ENCODE data around the gene PSPH. TPM values are rescaled to one million over a fixed set of nuclear protein-coding genes. Genes with fewer than 3 reads are reported as not detected.
"Not testable (repeated sequence)": the region's sequence is repeated elsewhere in the genome, so short reads cannot be mapped to it uniquely, and the experiment has no call there.

The PSPH gene
- total RNA-seq, 1 donor from 2014 or later: 42.5 TPM

- no peak for DNase-seq (ENCODE audit: low read depth, low spot score)
- Mint-ChIP-seq H3K27ac (ENCODE audit: unreplicated experiment) (no peak overlapping the region), H3K4me3 (no peak overlapping the region), H3K27me3 (ENCODE audit: low read depth) (no peaks in the 10 kb centered on the region), H3K4me1 (no peaks in the 10 kb centered on the region), H3K9me3 (no peaks in the 10 kb centered on the region), H3K36me3 (ENCODE audit: low read depth) (peaks cover 2% of the 10 kb centered on the region)
- TF ChIP-seq CTCF (conservative IDR thresholded peaks at IDR 0.05): no peak
Measured at GRCh38 chr7:56091591-56091990, 40.3 kb upstream of the PSPH start.

- no peak overlapping the region for H3K27ac Mint-ChIP-seq (ENCODE audit: unreplicated experiment)
- H3K4me3 Mint-ChIP-seq: no peak overlapping the region
- no peak for TF ChIP-seq CTCF (conservative IDR thresholded peaks at IDR 0.05)
- no peaks in the 10 kb centered on the region for H3K36me3 Mint-ChIP-seq (ENCODE audit: low read depth)
- no peak for DNase-seq (ENCODE audit: low read depth, low spot score)
- H3K4me1 Mint-ChIP-seq: no peaks in the 10 kb centered on the region
- no peaks in the 10 kb centered on the region for H3K27me3 Mint-ChIP-seq (ENCODE audit: low read depth)
- no peaks in the 10 kb centered on the region for H3K9me3 Mint-ChIP-seq
Measured at GRCh38 chr7:56087445-56087844, 36.2 kb upstream of the PSPH start.

- no peaks in the 10 kb centered on the region for H3K9me3 Mint-ChIP-seq
- no peak for TF ChIP-seq CTCF (conservative IDR thresholded peaks at IDR 0.05)
- H3K36me3 Mint-ChIP-seq (ENCODE audit: low read depth): no peaks in the 10 kb centered on the region
- H3K4me1 Mint-ChIP-seq: no peaks in the 10 kb centered on the region
- peak overlapping the region; percentile 19 for H3K27ac Mint-ChIP-seq (ENCODE audit: unreplicated experiment)
- no peak overlapping the region for H3K4me3 Mint-ChIP-seq
- no peak for DNase-seq (ENCODE audit: low read depth, low spot score)
- no peaks in the 10 kb centered on the region for H3K27me3 Mint-ChIP-seq (ENCODE audit: low read depth)
Measured at GRCh38 chr7:56086761-56087160, 35.5 kb upstream of the PSPH start.

GRCh38 chr7:56083150-56083785, 32.0 kb upstream of the PSPH start:
- no peak for TF ChIP-seq CTCF (conservative IDR thresholded peaks at IDR 0.05)
- Mint-ChIP-seq H3K9me3 (no peaks in the 10 kb centered on the region), H3K27me3 (ENCODE audit: low read depth) (no peaks in the 10 kb centered on the region), H3K4me3 (no peak overlapping the region), H3K4me1 (no peaks in the 10 kb centered on the region), H3K27ac (ENCODE audit: unreplicated experiment) (no peak overlapping the region), H3K36me3 (ENCODE audit: low read depth) (peaks cover 5% of the 10 kb centered on the region)
- DNase-seq (ENCODE audit: low read depth, low spot score): no peak

GRCh38 chr7:56081626-56082340, 30.5 kb upstream of the PSPH start:
- peaks cover 5% of the 10 kb centered on the region for H3K36me3 Mint-ChIP-seq (ENCODE audit: low read depth)
- no peaks in the 10 kb centered on the region for H3K4me1 Mint-ChIP-seq
- no peak overlapping the region for H3K27ac Mint-ChIP-seq (ENCODE audit: unreplicated experiment)
- TF ChIP-seq CTCF (conservative IDR thresholded peaks at IDR 0.05): no peak
- H3K4me3 Mint-ChIP-seq: no peak overlapping the region
- DNase-seq (ENCODE audit: low read depth, low spot score): no peak
- H3K9me3 Mint-ChIP-seq: no peaks in the 10 kb centered on the region
- no peaks in the 10 kb centered on the region for H3K27me3 Mint-ChIP-seq (ENCODE audit: low read depth)

GRCh38 chr7:56080726-56081435, 29.6 kb upstream of the PSPH start:
- H3K27me3 Mint-ChIP-seq (ENCODE audit: low read depth); H3K9me3 Mint-ChIP-seq; H3K4me1 Mint-ChIP-seq; H3K36me3 Mint-ChIP-seq (ENCODE audit: low read depth); DNase-seq (ENCODE audit: low read depth, low spot score); H3K27ac Mint-ChIP-seq (ENCODE audit: unreplicated experiment); H3K4me3 Mint-ChIP-seq: not testable (repeated sequence)

All from neural crest cell (in vitro differentiated cells).